Skin epidermis (tissue), 12 donors: ENCODE results near the gene PDILT.
"Not testable (repeated sequence)": the region's sequence is repeated elsewhere in the genome, so short reads cannot be mapped to it uniquely, and the experiment has no call there.

ENCODE experiments used
- H3K27ac ChIP-seq, 21 experiments: fragments of 200-600 bp; sonication (generic) in 11 of 21; one replicate each; pipeline ENCODE4 v1.5.0; 2020; ENCODE audit warnings: mild to moderate bottlenecking in 3 of 21, inconsistent platforms in 2 of 21, moderate library complexity in 2 of 21
- H3K4me3 ChIP-seq, 7 experiments: fragments of 200-600 bp; sonication (generic) in 2 of 7; one replicate each; pipeline ENCODE4 v1.5.0; 2020; ENCODE audit warnings: inconsistent platforms in 2 of 7, mild to moderate bottlenecking in 2 of 7, moderate library complexity in 1 of 7

The PDILT gene

GRCh38 chr16:20329392-20330138 lies 75.0 kb downstream of the PDILT start:
- no peak overlapping the region for H3K4me3 ChIP-seq

GRCh38 chr16:20327444-20328041 lies 77.0 kb downstream of the PDILT start, which contains the start of gene GP2:
TSS of gene GP2 (minus strand) at chr16:20327513. CDS start at chr16:20326431, 1,082 bp downstream.
- H3K27ac ChIP-seq = no peak within 1 kb of the TSS
- no peak within 1 kb of the TSS for H3K4me3 ChIP-seq

More at GRCh38 chr16:20329392-20330138, 75.0 kb downstream of the PDILT start:
- no peak overlapping the region for H3K27ac ChIP-seq

GRCh38 chr16:20326321-20326720 lies 78.2 kb downstream of the PDILT start:
- no peak overlapping the region for H3K4me3 ChIP-seq
- no peak overlapping the region for H3K27ac ChIP-seq

GRCh38 chr16:20325005-20325404 lies 79.5 kb downstream of the PDILT start:
- Histone ChIP-seq H3K27ac (no peak overlapping the region), H3K4me3 (no peak overlapping the region)

- no peak overlapping the region for H3K4me3 ChIP-seq
- no peak overlapping the region for H3K27ac ChIP-seq
Measured at GRCh38 chr16:20323591-20324117, 80.9 kb downstream of the PDILT start.

- H3K27ac ChIP-seq = no peak overlapping the region
- no peak overlapping the region for H3K4me3 ChIP-seq
Measured at GRCh38 chr16:20322696-20323095, 81.8 kb downstream of the PDILT start.

- Histone ChIP-seq H3K27ac (no peak overlapping the region), H3K4me3 (no peak overlapping the region)
Measured at GRCh38 chr16:20321671-20322070, 82.9 kb downstream of the PDILT start.

- H3K27ac ChIP-seq, H3K4me3 ChIP-seq: not testable (repeated sequence)
Measured at GRCh38 chr16:20321051-20321450, 83.5 kb downstream of the PDILT start.

- no peak overlapping the region for H3K4me3 ChIP-seq
Measured at GRCh38 chr16:20320592-20320991, 83.9 kb downstream of the PDILT start.

GRCh38 chr16:20320178-20320577 lies 84.4 kb downstream of the PDILT start:
- H3K27ac ChIP-seq = no peak overlapping the region
- H3K4me3 ChIP-seq = no peak overlapping the region

More at GRCh38 chr16:20320592-20320991, 83.9 kb downstream of the PDILT start:
- no peak overlapping the region for H3K27ac ChIP-seq

GRCh38 chr16:20319406-20319805 lies 85.1 kb downstream of the PDILT start:
- H3K27ac ChIP-seq = no peak overlapping the region

GRCh38 chr16:20318437-20318836 lies 86.1 kb downstream of the PDILT start:
- H3K4me3 ChIP-seq = no peak overlapping the region
- H3K27ac ChIP-seq = no peak overlapping the region

More at GRCh38 chr16:20319406-20319805, 85.1 kb downstream of the PDILT start:
- no peak overlapping the region for H3K4me3 ChIP-seq

GRCh38 chr16:20318006-20318405 lies 86.5 kb downstream of the PDILT start:
- H3K4me3 ChIP-seq = no peak overlapping the region
- no peak overlapping the region for H3K27ac ChIP-seq

GRCh38 chr16:20317117-20317516 lies 87.4 kb downstream of the PDILT start:
- H3K27ac ChIP-seq = no peak overlapping the region
- H3K4me3 ChIP-seq = no peak overlapping the region

GRCh38 chr16:20316715-20317114 lies 87.8 kb downstream of the PDILT start:
- H3K27ac ChIP-seq = no peak overlapping the region
- H3K4me3 ChIP-seq = no peak overlapping the region

GRCh38 chr16:20315764-20316163 lies 88.8 kb downstream of the PDILT start:
- no peak overlapping the region for H3K27ac ChIP-seq
- H3K4me3 ChIP-seq = no peak overlapping the region

GRCh38 chr16:20314575-20314974 lies 90.0 kb downstream of the PDILT start:
- Histone ChIP-seq H3K27ac (no peak overlapping the region), H3K4me3 (no peak overlapping the region)

GRCh38 chr16:20313741-20314140 lies 90.8 kb downstream of the PDILT start:
- no peak overlapping the region for H3K4me3 ChIP-seq
- no peak overlapping the region for H3K27ac ChIP-seq

GRCh38 chr16:20312536-20313095 lies 91.9 kb downstream of the PDILT start:
- not testable (repeated sequence) for H3K4me3 ChIP-seq, H3K27ac ChIP-seq

GRCh38 chr16:20311548-20311947 lies 93.0 kb downstream of the PDILT start:
- Histone ChIP-seq H3K4me3 (no peak overlapping the region), H3K27ac (no peak overlapping the region)
